ENCODE results near the gene UNC5CL.

UNC5CL gene

DNA sequence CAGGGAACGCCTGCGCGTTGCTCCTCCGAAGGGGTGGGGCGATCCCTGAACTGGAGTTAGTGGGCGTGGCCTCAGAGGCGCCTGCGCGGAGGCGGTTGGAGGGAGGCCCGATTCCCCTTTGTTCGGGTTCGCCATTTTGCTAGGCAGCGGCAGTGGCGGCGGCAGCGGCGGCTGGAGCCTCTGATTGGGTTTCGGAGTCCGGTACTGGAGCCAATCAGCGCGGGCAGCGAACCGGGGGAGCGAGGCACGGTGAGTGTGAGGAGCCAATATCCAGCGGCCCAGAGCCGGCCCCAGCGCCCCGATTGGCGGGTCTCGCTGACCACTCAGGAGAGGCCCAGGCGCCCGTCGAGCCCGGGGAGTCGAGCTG is 33.8 kb upstream of the UNC5CL start, which contains the start of gene NFYA:
TSS of gene NFYA (plus strand) at position 139 of the 367 bp plus-strand sequence. CDS start 6,116 bp downstream, outside the sequence.
- TF ChIP-seq CTCF (IDR thresholded peaks at IDR 0.05; ENCODE audit: low read depth, low read length, missing control alignments): no peak
- no peak for DNase-seq (ENCODE audit: extremely low read depth, low read depth)
- H3K4me3 ChIP-seq (replicated peaks; ENCODE audit: low read depth, low read length): peak within 1 kb of the TSS; percentile 85

- TF ChIP-seq CTCF (IDR thresholded peaks at IDR 0.05; ENCODE audit: low read depth, low read length, missing control alignments): no peak
- peak; percentile 99 for DNase-seq (ENCODE audit: extremely low read depth, low read depth)
- H3K4me3 ChIP-seq (replicated peaks; ENCODE audit: low read depth, low read length): peak within 1 kb of the TSS; percentile 85
Observed at GRCh38 chr6:41071923-41072835, 33.2 kb upstream of the UNC5CL start, which contains the start of gene OARD1. OARD1 (minus strand) TSS chr6:41072356; CDS start chr6:41071634, 722 bp downstream.

- H3K4me3 ChIP-seq (replicated peaks; ENCODE audit: low read depth, low read length): peak overlapping the region; percentile 85
- DNase-seq (ENCODE audit: extremely low read depth, low read depth): no peak
- TF ChIP-seq CTCF (IDR thresholded peaks at IDR 0.05; ENCODE audit: low read depth, low read length, missing control alignments): no peak
Observed at GRCh38 chr6:41071501-41071922, 32.5 kb upstream of the UNC5CL start.

DNA sequence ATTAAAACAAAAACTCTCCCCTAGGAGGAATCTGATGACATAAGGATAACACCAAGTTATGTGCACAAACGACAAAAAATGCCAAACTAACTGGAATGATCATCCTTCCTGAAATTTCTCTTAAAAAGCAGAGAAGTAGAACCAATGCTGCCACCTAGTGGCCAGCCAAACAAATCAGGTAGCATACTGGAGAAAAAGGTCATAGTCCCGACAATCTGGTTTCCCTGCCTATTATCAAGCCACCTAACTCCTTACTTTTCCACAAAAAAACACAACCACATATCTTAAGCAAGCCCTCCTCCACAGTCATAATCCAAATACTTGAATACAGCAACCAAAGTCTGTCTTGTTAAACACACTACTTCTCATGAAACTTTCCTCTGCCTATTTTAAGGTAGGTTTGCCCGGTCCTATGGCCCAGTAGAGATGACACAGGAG is 27.9 kb upstream of the UNC5CL start:
- no peak overlapping the region for H3K4me3 ChIP-seq (replicated peaks; ENCODE audit: low read depth, low read length)
- peak; percentile 81 for TF ChIP-seq CTCF (IDR thresholded peaks at IDR 0.05; ENCODE audit: low read depth, low read length, missing control alignments)
- DNase-seq (ENCODE audit: extremely low read depth, low read depth): peak; percentile 70

DNA sequence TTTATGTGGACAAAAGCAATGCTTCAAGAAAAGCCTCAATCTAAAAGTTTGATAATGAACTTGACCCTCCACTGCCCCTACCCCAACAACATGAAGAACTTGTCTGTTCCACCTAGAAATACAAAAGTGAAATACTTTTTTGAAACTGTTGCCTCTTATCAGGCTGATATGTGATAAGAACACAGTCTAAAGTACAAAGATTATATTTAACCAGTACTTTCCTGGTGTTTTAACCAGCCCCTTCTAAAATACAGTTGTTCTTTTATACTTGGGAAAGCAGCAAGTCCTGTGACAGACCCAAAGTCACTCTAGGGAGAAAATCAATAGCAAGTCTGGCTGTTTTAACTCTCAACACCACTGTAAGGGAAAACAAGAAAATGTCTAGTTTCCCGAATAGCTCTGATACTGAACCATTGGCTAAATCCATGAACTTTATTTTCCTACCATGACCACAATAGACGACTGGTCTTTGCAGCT is 26.6 kb upstream of the UNC5CL start:
- no peak for DNase-seq (ENCODE audit: extremely low read depth, low read depth)
- TF ChIP-seq CTCF (IDR thresholded peaks at IDR 0.05; ENCODE audit: low read depth, low read length, missing control alignments): no peak
- H3K4me3 ChIP-seq (replicated peaks; ENCODE audit: low read depth, low read length): no peak overlapping the region

GRCh38 chr6:41064841-41065240 is 25.8 kb upstream of the UNC5CL start:
- H3K4me3 ChIP-seq (replicated peaks; ENCODE audit: low read depth, low read length): no peak overlapping the region
- no peak for TF ChIP-seq CTCF (IDR thresholded peaks at IDR 0.05; ENCODE audit: low read depth, low read length, missing control alignments)
- DNase-seq (ENCODE audit: extremely low read depth, low read depth): no peak
